Lung (tissue), 12 donors: ENCODE data around the gene MAP3K14. TPM values are rescaled to one million over a fixed set of nuclear protein-coding genes. Genes with fewer than 3 reads are reported as not detected.

Source experiments
- ATAC-seq: fragments of 200-7000 bp; cut with Tn5 transposase; one replicate; pipeline ENCODE4 v1.9.1; 2020; ENCODE audit warnings: moderate number of reproducible peaks; ENCODE audit not compliant: insufficient read depth, low FRiP score
- DNase-seq, 3 donors: peaks; one replicate each; pipeline ENCODE4 v3.0.0-alpha.2; 2013 to 2017
- H3K27ac ChIP-seq, 2 donors: one replicate each; pipeline ENCODE4 v1.5.1; 2013; ENCODE audit warnings: mild to moderate bottlenecking in 2 of 2, moderate library complexity in 2 of 2, control low read depth in 1 of 2, inconsistent platforms in 1 of 2, low read depth in 1 of 2, low read length in 1 of 2
- H3K27me3 ChIP-seq, 3 donors: one replicate each; pipeline ENCODE4 v1.5.1; 2013; ENCODE audit warnings: low read length in 2 of 3; ENCODE audit not compliant: control insufficient read depth in 3 of 3, insufficient read depth in 3 of 3
- H3K36me3 ChIP-seq, 4 donors: one replicate each; pipeline ENCODE4 v1.5.1; 2013; ENCODE audit warnings: low read length in 4 of 4, mild to moderate bottlenecking in 1 of 4, moderate library complexity in 1 of 4; ENCODE audit not compliant: control insufficient read depth in 4 of 4, insufficient read depth in 4 of 4
- H3K4me1 ChIP-seq, 5 donors: one replicate each; pipeline ENCODE4 v1.5.1; 2013; ENCODE audit warnings: low read length in 5 of 5, mild to moderate bottlenecking in 2 of 5, moderate library complexity in 1 of 5; ENCODE audit not compliant: control insufficient read depth in 5 of 5, insufficient read depth in 5 of 5
- H3K4me3 ChIP-seq: one replicate; pipeline ENCODE4 v1.5.1; 2013; ENCODE audit warnings: mild to moderate bottlenecking, control low read depth, moderate library complexity
- H3K9ac ChIP-seq, 2 donors: one replicate each; pipeline ENCODE4 v1.5.1; 2013; ENCODE audit warnings: low read length in 2 of 2, control low read depth in 1 of 2; ENCODE audit not compliant: insufficient read depth in 1 of 2
- H3K9me3 ChIP-seq, 4 donors: one replicate each; pipeline ENCODE4 v1.5.1; 2013; ENCODE audit warnings: low read length in 3 of 4, mild to moderate bottlenecking in 1 of 4, moderate library complexity in 1 of 4; ENCODE audit not compliant: control insufficient read depth in 4 of 4, insufficient read depth in 3 of 4
- CTCF ChIP-seq: IDR thresholded peaks from 2 replicates; pipeline ENCODE4 v1.5.1; 2012; ENCODE audit warnings: mild to moderate bottlenecking; ENCODE audit errors: control extremely low read depth, extremely low read depth
- WGBS, 2 donors: extraction: QIAGEN DNeasy Blood & Tissue Kit; methylation state at CpG; one replicate each; pipeline ENCODE4 v1.1.7; 2013; 5-methylcytosine and 5-hydroxymethylcytosine counted together
- polyA plus RNA-seq, 2 donors: library from polyadenylated mRNA; stranded (reverse); fragments of 200-250 nt; gene quantifications; one replicate each; pipeline ENCODE4 v1.2.1, GENCODE V29; 2013
- total RNA-seq, 2 donors: library from RNA; depleted of rRNA in 1 of 2; stranded (reverse); fragments of >200 nt in 1 of 2; gene quantifications; one replicate each; pipeline ENCODE4 v1.2.1, GENCODE V29; 2014 to 2021
- donor health status: control.
- donor health status: control.
- donor health status: Bipolar disorder and iron deficiency.
- donor health status: healthy.
- donor health status: DM: yes; HTN: yes; CAD: no.

The MAP3K14 gene
- total and polyA plus RNA-seq, 4 donors, result 5.9 to 13.5 (median 7.8) TPM

GRCh38 chr17:45267436-45268055 lies 49.3 kb downstream of the MAP3K14 start:
- H3K36me3 ChIP-seq, result peaks cover 20 to 66% (median 41%) of the 10 kb centered on the region in 4 donors

GRCh38 chr17:45266372-45266926 lies 50.4 kb downstream of the MAP3K14 start:
- DNase-seq (no peak), ATAC-seq (no peak)
- whole genome bisulfite sequencing, 2 donors, result 95 to 97% methylated on average over 13 of the region's 13 CpGs
- Histone ChIP-seq H3K9me3 (no peaks in the 10 kb centered on the region), H3K27ac (peak overlapping the region in 1 of 2 donors; percentile 28), H3K4me1 (peaks cover 0 to 18% (median 10%) of the 10 kb centered on the region in 5 donors), H3K36me3 (peaks cover 20 to 66% (median 41%) of the 10 kb centered on the region in 4 donors), H3K9ac (no peak overlapping the region), H3K4me3 (no peak overlapping the region), H3K27me3 (no peaks in the 10 kb centered on the region)
- no peak for TF ChIP-seq CTCF

More at GRCh38 chr17:45267436-45268055, 49.3 kb downstream of the MAP3K14 start:
- DNase-seq, result no peak
- no peaks in the 10 kb centered on the region for H3K27me3 ChIP-seq
- H3K4me1 ChIP-seq, result peaks cover 0 to 10% (median 6%) of the 10 kb centered on the region in 5 donors
- WGBS, 2 donors, result 95 to 100% methylated on average over 10 of the region's 10 CpGs
- H3K27ac ChIP-seq, result no peak overlapping the region
- TF ChIP-seq CTCF, result no peak
- H3K9me3 ChIP-seq, result no peaks in the 10 kb centered on the region
- no peak overlapping the region for H3K4me3 ChIP-seq
- no peak for ATAC-seq
- H3K9ac ChIP-seq, result no peak overlapping the region

- H3K9ac ChIP-seq, result no peak overlapping the region
- TF ChIP-seq CTCF, result no peak
- no peaks in the 10 kb centered on the region for H3K9me3 ChIP-seq
- ATAC-seq, result no peak
- H3K4me1 ChIP-seq, result peaks cover 0 to 22% (median 10%) of the 10 kb centered on the region in 5 donors
- peaks cover 20 to 63% (median 38%) of the 10 kb centered on the region in 4 donors for H3K36me3 ChIP-seq
- WGBS, 2 donors, result 73 to 85% methylated on average over 1 of the region's 1 CpG
- no peak overlapping the region for H3K4me3 ChIP-seq
- no peak overlapping the region for H3K27ac ChIP-seq
- no peak for DNase-seq
- H3K27me3 ChIP-seq, result no peaks in the 10 kb centered on the region
Observed at GRCh38 chr17:45265821-45266220, 51.0 kb downstream of the MAP3K14 start.
